Measurements from ENCODE around the gene PPARA.
"Not testable (repeated sequence)": the region's sequence is repeated elsewhere in the genome, so short reads cannot be mapped to it uniquely, and the experiment has no call there.

The PPARA gene

GRCh38 chr22:46251266-46251665 lies 100.9 kb downstream of the PPARA start:
- DNase-seq = peak; percentile 29

GRCh38 chr22:46251816-46252380 lies 101.6 kb downstream of the PPARA start:
- DNase-seq = no peak

GRCh38 chr22:46256358-46256958 lies 106.1 kb downstream of the PPARA start:
- DNase-seq = no peak

GRCh38 chr22:46259374-46259773 lies 109.0 kb downstream of the PPARA start:
- DNase-seq = no peak

GRCh38 chr22:46260038-46260437 lies 109.7 kb downstream of the PPARA start:
- DNase-seq = no peak

GRCh38 chr22:46262449-46263215 lies 112.3 kb downstream of the PPARA start:
- peak; percentile 94 for DNase-seq

GRCh38 chr22:46263216-46263590 lies 112.9 kb downstream of the PPARA start, which contains the start of gene PKDREJ:
TSS of gene PKDREJ (minus strand) at chr22:46263343. CDS start at chr22:46263322, 21 bp downstream.
- no peak for DNase-seq

- not testable (repeated sequence) for DNase-seq
Measured at GRCh38 chr22:46264520-46264919, 114.2 kb downstream of the PPARA start.

- DNase-seq = not testable (repeated sequence)
Measured at GRCh38 chr22:46265627-46266026, 115.3 kb downstream of the PPARA start.

GRCh38 chr22:46267431-46268279 lies 117.3 kb downstream of the PPARA start, which contains the start of gene TTC38:
TSS of gene TTC38 (plus strand) at chr22:46268008. CDS start at chr22:46268040, 32 bp downstream.
- DNase-seq = peak; percentile 87

- peak; percentile 34 for DNase-seq
Measured at GRCh38 chr22:46269564-46269963, 119.2 kb downstream of the PPARA start.

- no peak for DNase-seq
Measured at GRCh38 chr22:46272196-46272595, 121.9 kb downstream of the PPARA start.

GRCh38 chr22:46272762-46273431 lies 122.6 kb downstream of the PPARA start:
- no peak for DNase-seq

- no peak for DNase-seq
Measured at GRCh38 chr22:46273432-46274148, 123.3 kb downstream of the PPARA start.

GRCh38 chr22:46274381-46274780 lies 124.1 kb downstream of the PPARA start:
- DNase-seq = no peak

GRCh38 chr22:46275455-46276122 lies 125.3 kb downstream of the PPARA start:
- peak; percentile 7 for DNase-seq

GRCh38 chr22:46276563-46276962 lies 126.2 kb downstream of the PPARA start:
- no peak for DNase-seq

GRCh38 chr22:46278656-46279645 lies 128.6 kb downstream of the PPARA start:
- DNase-seq = no peak

GRCh38 chr22:46280063-46280817 lies 129.9 kb downstream of the PPARA start:
- no peak for DNase-seq
